ENCODE data around the gene CHID1. TPM values are rescaled to one million over a fixed set of nuclear protein-coding genes. Genes with fewer than 3 reads are reported as not detected.

Gene CHID1
- total RNA-seq (100 to 1,000 TPM in 1 of 5 donors, 10 to 100 TPM in 4; 35.4 to 121 (median 78.6) TPM), polyA plus RNA-seq (10 to 100 TPM; 40.9 to 46.4 (median 42.3) TPM)
- long read RNA-seq, donor 1, partial matches to known transcripts = 0 of 11 reads
- long read RNA-seq, donor 1, other reads (novel, unspliced or antisense) = 0 of 11 reads
- long read RNA-seq, donor 2, transcript CHID1-201 (13 exons, 3,374 nt) = major isoform, 8 of 10 reads
- long read RNA-seq, donor 2, partial matches to known transcripts = 0 of 10 reads
- long read RNA-seq, donor 2, other reads (novel, unspliced or antisense) = 0 of 10 reads
- long read RNA-seq, donor 3, transcript CHID1-201 (13 exons, 3,374 nt) = major isoform, 9 of 27 reads
- long read RNA-seq, donor 3, partial matches to known transcripts = 15 of 27 reads
- long read RNA-seq, donor 3, other reads (novel, unspliced or antisense) = 0 of 27 reads
- long read RNA-seq, donor 4 = 0 reads
- long read RNA-seq, donor 5, transcript CHID1-203 (14 exons, 1,477 nt) = minor isoform, 5 of 20 reads
- long read RNA-seq, donor 5, transcript CHID1-201 (13 exons, 3,374 nt) = major isoform, 12 of 20 reads
- long read RNA-seq, donor 5, partial matches to known transcripts = 0 of 20 reads
- long read RNA-seq, donor 5, other reads (novel, unspliced or antisense) = 0 of 20 reads
- long read RNA-seq, donor 6, transcript CHID1-201 (13 exons, 3,374 nt) = major isoform, 32 of 87 reads
- long read RNA-seq, donor 6, transcript CHID1-206 (3 exons, 553 nt) = minor isoform, 7 of 87 reads
- long read RNA-seq, donor 6, transcript CHID1-203 (14 exons, 1,477 nt) = minor isoform, 12 of 87 reads
- long read RNA-seq, donor 6, partial matches to known transcripts = 33 of 87 reads
- long read RNA-seq, donor 6, other reads (novel, unspliced or antisense) = 0 of 87 reads
- long read RNA-seq, donor 7, transcript CHID1-201 (13 exons, 3,374 nt) = major isoform, 8 of 12 reads
- long read RNA-seq, donor 7, partial matches to known transcripts = 0 of 12 reads
- long read RNA-seq, donor 7, other reads (novel, unspliced or antisense) = 0 of 12 reads
- long read RNA-seq, donor 8, transcript CHID1-201 (13 exons, 3,374 nt) = major isoform, 11 of 25 reads
- long read RNA-seq, donor 8, partial matches to known transcripts = 5 of 25 reads
- long read RNA-seq, donor 8, other reads (novel, unspliced or antisense) = 0 of 25 reads
- long read RNA-seq, donor 9, transcript CHID1-201 (13 exons, 3,374 nt) = major isoform, 5 of 49 reads
- long read RNA-seq, donor 9, partial matches to known transcripts = 39 of 49 reads
- long read RNA-seq, donor 9, other reads (novel, unspliced or antisense) = 0 of 49 reads
- long read RNA-seq, donor 10, transcript CHID1-201 (13 exons, 3,374 nt) = major isoform, 5 of 13 reads
- long read RNA-seq, donor 10, partial matches to known transcripts = 6 of 13 reads
- long read RNA-seq, donor 10, other reads (novel, unspliced or antisense) = 0 of 13 reads

DNA sequence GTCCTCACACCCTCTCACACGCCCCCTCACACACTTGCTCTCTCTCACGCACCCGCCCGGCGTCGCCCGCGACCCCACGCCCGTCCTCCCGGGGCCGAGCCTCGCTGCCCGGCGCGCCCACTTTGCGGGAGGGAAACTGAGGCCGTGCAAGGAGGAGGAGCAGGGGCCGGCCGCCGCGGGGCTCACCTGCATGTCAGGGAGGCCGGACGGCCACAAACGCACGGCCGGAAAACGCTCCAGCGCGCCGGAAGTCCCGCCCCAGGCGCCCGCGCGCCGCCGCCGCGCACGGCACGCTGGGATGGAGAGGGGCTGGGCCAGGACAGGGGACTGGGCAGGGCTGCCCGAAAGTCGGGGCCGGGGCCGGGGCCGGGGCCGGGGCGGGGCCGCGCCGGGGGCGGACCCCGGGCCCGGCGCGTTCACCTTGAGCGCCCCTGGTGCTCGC, at the start of gene CHID1:
Gene CHID1, minus strand, starts transcription at position 222 of the 442 bp plus-strand sequence. CDS start 5,994 bp downstream, outside the sequence.
- intact Hi-C loops (cut with DNase I; ENCODE audit: low total_unique reads) = no loop called here
- H3K27ac ChIP-seq = peak within 1 kb of the TSS; percentile 85 to 98 (median 93)
- WGBS, 5 donors = 0 to 1% (median 1%) methylated on average over 18 to 59 of the region's 59 CpGs
- H3K27me3 ChIP-seq = no peaks in the 10 kb centered on the region
- peaks cover 0 to 21% (median 8%) of the 10 kb centered on the region in 4 donors for H3K36me3 ChIP-seq
- peak within 1 kb of the TSS; percentile 75 to 100 (median 86) for H3K4me3 ChIP-seq
- TF ChIP-seq, protein P1, sequence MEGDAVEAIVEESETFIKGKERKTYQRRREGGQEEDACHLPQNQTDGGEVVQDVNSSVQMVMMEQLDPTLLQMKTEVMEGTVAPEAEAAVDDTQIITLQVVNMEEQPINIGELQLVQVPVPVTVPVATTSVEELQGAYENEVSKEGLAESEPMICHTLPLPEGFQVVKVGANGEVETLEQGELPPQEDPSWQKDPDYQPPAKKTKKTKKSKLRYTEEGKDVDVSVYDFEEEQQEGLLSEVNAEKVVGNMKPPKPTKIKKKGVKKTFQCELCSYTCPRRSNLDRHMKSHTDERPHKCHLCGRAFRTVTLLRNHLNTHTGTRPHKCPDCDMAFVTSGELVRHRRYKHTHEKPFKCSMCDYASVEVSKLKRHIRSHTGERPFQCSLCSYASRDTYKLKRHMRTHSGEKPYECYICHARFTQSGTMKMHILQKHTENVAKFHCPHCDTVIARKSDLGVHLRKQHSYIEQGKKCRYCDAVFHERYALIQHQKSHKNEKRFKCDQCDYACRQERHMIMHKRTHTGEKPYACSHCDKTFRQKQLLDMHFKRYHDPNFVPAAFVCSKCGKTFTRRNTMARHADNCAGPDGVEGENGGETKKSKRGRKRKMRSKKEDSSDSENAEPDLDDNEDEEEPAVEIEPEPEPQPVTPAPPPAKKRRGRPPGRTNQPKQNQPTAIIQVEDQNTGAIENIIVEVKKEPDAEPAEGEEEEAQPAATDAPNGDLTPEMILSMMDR (IDR thresholded peaks at IDR 0.05) = no peak
- TF ChIP-seq EP300 (IDR thresholded peaks at IDR 0.05) (no peak), POLR2A (IDR thresholded peaks at IDR 0.05) (no peak), POLR2AphosphoS5 (IDR thresholded peaks at IDR 0.05) (peak; percentile 49 to 89 (median 67))
- H3K9me3 ChIP-seq = no peaks in the 10 kb centered on the region
- peaks cover 12 to 36% (median 30%) of the 10 kb centered on the region in 4 donors for H3K4me1 ChIP-seq
- DNase-seq = peak; percentile 91 to 96

DNA sequence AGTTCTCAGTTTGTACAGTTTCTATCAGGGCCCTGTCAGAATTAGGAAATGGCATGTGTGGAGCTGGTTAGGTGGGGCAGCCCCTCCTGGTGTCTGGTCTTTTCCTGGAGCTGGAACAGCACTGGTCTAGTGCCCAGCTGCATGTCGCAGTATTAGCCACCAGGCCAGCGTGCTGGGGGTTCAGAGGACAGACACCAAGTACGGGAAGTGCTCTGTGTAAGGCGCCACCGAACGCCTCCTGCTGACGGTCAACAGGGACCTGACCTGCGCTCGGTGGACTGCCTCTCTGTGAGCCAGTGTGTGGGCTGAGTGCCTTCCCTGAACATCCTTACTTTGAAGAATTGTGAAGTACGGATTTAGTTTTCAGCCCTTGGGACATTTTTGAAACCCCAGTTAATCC, 49.0 kb upstream of the CHID1 start:
- 84 to 91% (median 86%) methylated on average over 10 of the region's 10 CpGs for WGBS, 5 donors
- Histone ChIP-seq H3K9me3 (no peaks in the 10 kb centered on the region), H3K4me3 (no peak overlapping the region), H3K27me3 (no peaks in the 10 kb centered on the region), H3K36me3 (peaks cover 27 to 67% (median 62%) of the 10 kb centered on the region in 4 donors), H3K27ac (no peak overlapping the region), H3K4me1 (peaks cover 6 to 20% (median 16%) of the 10 kb centered on the region in 4 donors)
- DNase-seq = no peak
- TF ChIP-seq EP300 (IDR thresholded peaks at IDR 0.05) = no peak
- TF ChIP-seq POLR2A (IDR thresholded peaks at IDR 0.05) = no peak
- no peak for TF ChIP-seq POLR2AphosphoS5 (IDR thresholded peaks at IDR 0.05)
- TF ChIP-seq, protein P1 (IDR thresholded peaks at IDR 0.05) = no peak
- intact Hi-C loops (cut with DNase I; ENCODE audit: low total_unique reads) = no loop called here

DNA sequence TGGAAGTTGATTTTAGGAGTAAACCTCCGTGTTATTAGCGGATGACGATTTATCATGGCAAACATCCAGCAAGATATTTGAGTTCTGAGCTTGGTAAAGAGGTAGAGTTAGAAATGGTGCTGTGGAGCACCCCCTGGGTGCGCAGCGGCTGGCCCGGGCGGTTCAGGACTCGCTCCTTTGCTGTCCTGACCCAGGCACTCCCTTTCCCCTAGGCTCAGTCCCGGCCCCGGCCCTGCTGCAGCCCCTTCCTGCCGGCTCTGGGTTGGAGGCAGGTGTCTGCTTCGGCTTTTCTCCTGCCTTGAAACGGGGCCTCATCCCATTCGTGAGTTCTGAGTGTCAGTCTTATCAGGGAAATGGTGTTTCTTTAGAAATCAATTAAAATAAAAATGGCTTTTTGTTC, 48.4 kb upstream of the CHID1 start:
- H3K27ac ChIP-seq = no peak overlapping the region
- TF ChIP-seq EP300 (IDR thresholded peaks at IDR 0.05) (no peak), POLR2A (IDR thresholded peaks at IDR 0.05) (no peak), POLR2AphosphoS5 (IDR thresholded peaks at IDR 0.05) (no peak)
- TF ChIP-seq, protein P1 (IDR thresholded peaks at IDR 0.05) = no peak
- DNase-seq = no peak
- peaks cover 27 to 61% (median 56%) of the 10 kb centered on the region in 4 donors for H3K36me3 ChIP-seq
- WGBS, 5 donors = 37 to 68% (median 56%) methylated on average over 14 of the region's 14 CpGs
- intact Hi-C loops (cut with DNase I; ENCODE audit: low total_unique reads) = no loop called here
- no peaks in the 10 kb centered on the region for H3K27me3 ChIP-seq
- no peak overlapping the region for H3K4me3 ChIP-seq
- H3K4me1 ChIP-seq = peaks cover 6 to 24% (median 19%) of the 10 kb centered on the region in 4 donors
- no peaks in the 10 kb centered on the region for H3K9me3 ChIP-seq

All from stomach (tissue), 19 donors.